HepG2 (cell line): ENCODE data around the gene RAC3. TPM values are rescaled to one million over a fixed set of nuclear protein-coding genes. Genes with fewer than 3 reads are reported as not detected.

Source experiments
- ATF7-NPFF ChIP-seq: sonication (generic); formaldehyde crosslinking; IDR thresholded peaks from 2 replicates; pipeline ENCODE4 v1.8.1; 2023; ENCODE audit warnings: mild to moderate bottlenecking, low read depth, missing genetic modification reagents, moderate library complexity
- BORCS8-MEF2B ChIP-seq: sonication (generic); formaldehyde crosslinking; IDR thresholded peaks from 2 replicates; pipeline ENCODE4 v1.8.0; 2022; ENCODE audit warnings: mild to moderate bottlenecking, missing genetic modification reagents
- FOXP1 ChIP-seq, 2 experiments: fragments of 450-650 bp in 1 of 2; IDR thresholded peaks; 2 replicates each; pipeline ENCODE4 v1.6.1; 2017 to 2018; ENCODE audit warnings: antibody characterized with exemption in 1 of 2
- HOXA3 ChIP-seq: sonication (generic); formaldehyde crosslinking; IDR thresholded peaks from 2 replicates; pipeline ENCODE4 v1.5.0; 2020; ENCODE audit warnings: missing genetic modification reagents
- MED1 ChIP-seq: sonication (generic); formaldehyde crosslinking; IDR thresholded peaks from 2 replicates; pipeline ENCODE4 v1.4.0; 2020; ENCODE audit warnings: missing genetic modification reagents
- NFIB ChIP-seq: sonication (generic); formaldehyde crosslinking; IDR thresholded peaks from 2 replicates; pipeline ENCODE4 v1.9.0; 2021; ENCODE audit warnings: missing genetic modification reagents, mild to moderate bottlenecking, borderline replicate concordance
- PCBP2 ChIP-seq: fragments of 200-400 bp; formaldehyde crosslinking; optimal IDR thresholded peaks from 2 replicates; pipeline ENCODE3; 2018; ENCODE audit warnings: low read length, low read depth; ENCODE audit not compliant: poor library complexity, severe bottlenecking
- PHF5A ChIP-seq: IDR thresholded peaks from one replicate; pipeline ENCODE4 v1.6.1; 2018; ENCODE audit warnings: low read depth, missing genetic modification reagents; ENCODE audit not compliant: unreplicated experiment
- PHF8 ChIP-seq: sonication (generic); formaldehyde crosslinking; IDR thresholded peaks from 2 replicates; pipeline ENCODE4 v1.5.0; 2020; ENCODE audit warnings: missing genetic modification reagents
- RARG ChIP-seq: sonication (generic); formaldehyde crosslinking; IDR thresholded peaks from 2 replicates; pipeline ENCODE4 v1.4.0; 2020; ENCODE audit warnings: low read depth, mild to moderate bottlenecking, missing genetic modification reagents
- RBM22 ChIP-seq: fragments of 200-400 bp; formaldehyde crosslinking; optimal IDR thresholded peaks from 2 replicates; pipeline ENCODE3; 2017; ENCODE audit warnings: mild to moderate bottlenecking, low read length, moderate library complexity
- RBM39 ChIP-seq: fragments of 200-400 bp; formaldehyde crosslinking; IDR thresholded peaks from one replicate; pipeline ENCODE4 v1.6.1; 2018; ENCODE audit warnings: antibody characterized with exemption, mild to moderate bottlenecking, low read depth, low read length; ENCODE audit not compliant: poor library complexity, severe bottlenecking
- ZBTB38 ChIP-seq: sonication (generic); formaldehyde crosslinking; IDR thresholded peaks from 2 replicates; pipeline ENCODE4 v1.5.1; 2020; ENCODE audit warnings: mild to moderate bottlenecking, missing genetic modification reagents
- ZFP37 ChIP-seq: sonication (generic); formaldehyde crosslinking; IDR thresholded peaks from 2 replicates; pipeline ENCODE4 v1.4.0; 2020; ENCODE audit warnings: missing genetic modification reagents, borderline replicate concordance
- ZFX ChIP-seq: sonication (generic); formaldehyde crosslinking; IDR thresholded peaks from 2 replicates; pipeline ENCODE4 v1.4.0; 2020; ENCODE audit warnings: mild to moderate bottlenecking, low read depth, missing genetic modification reagents, moderate library complexity
- ZNF335 ChIP-seq: sonication (generic); formaldehyde crosslinking; IDR thresholded peaks from 2 replicates; pipeline ENCODE4 v1.4.0; 2020; ENCODE audit warnings: missing genetic modification reagents
- ZNF775 ChIP-seq: sonication (generic); formaldehyde crosslinking; IDR thresholded peaks from 2 replicates; pipeline ENCODE4 v1.4.0; 2020; ENCODE audit warnings: missing genetic modification reagents, mild to moderate bottlenecking, moderate library complexity, borderline replicate concordance
- ZNF782 ChIP-seq: sonication (generic); formaldehyde crosslinking; IDR thresholded peaks from 2 replicates; pipeline ENCODE4 v1.4.0; 2020; ENCODE audit warnings: missing genetic modification reagents, mild to moderate bottlenecking, borderline replicate concordance
- ZSCAN21 ChIP-seq: sonication (generic); formaldehyde crosslinking; IDR thresholded peaks from 2 replicates; pipeline ENCODE4 v1.8.0; 2022; ENCODE audit warnings: mild to moderate bottlenecking, missing genetic modification reagents, moderate library complexity, borderline replicate concordance
- polyA plus RNA-seq, 8 experiments: library from polyadenylated mRNA; depleted of rRNA in 3 of 8; stranded (reverse) in 7 of 8; unstranded in 1 of 8; fragments of >200 nt; fragmentation: Illumina TruSeq in 4 of 8; extraction: Trizol in 4 of 8; gene quantifications; 2 replicates each; pipeline versions ENCODE4 v1.2.1 to v1.2.3, GENCODE V29; 2011 to 2016; ENCODE audit warnings: low read depth in 4 of 8, missing spikeins in 1 of 8, mixed read lengths in 1 of 8; ENCODE audit not compliant: insufficient read depth in 1 of 8
- total RNA-seq, 5 experiments: library from RNA; depleted of rRNA; stranded (reverse); fragments of >200 nt; fragmentation: Illumina TruSeq; extraction: Trizol; gene quantifications; 2 replicates each; pipeline ENCODE4 v1.2.3, GENCODE V29; 2016; ENCODE audit warnings: low read depth in 1 of 5
- TF ChIP-seq, protein P1 (sequence below): IDR thresholded peaks from 2 replicates; pipeline ENCODE4 v1.6.1; 2016; ENCODE audit warnings: control low read depth
- TF ChIP-seq, protein P2 (sequence below): sonication (generic); formaldehyde crosslinking; IDR thresholded peaks from 2 replicates; pipeline ENCODE4 v1.5.0; 2020; ENCODE audit warnings: missing genetic modification reagents, mild to moderate bottlenecking, borderline replicate concordance
- TF ChIP-seq, protein P3 (sequence below): sonication (generic); formaldehyde crosslinking; IDR thresholded peaks from 2 replicates; pipeline ENCODE4 v1.4.0; 2020; ENCODE audit warnings: missing genetic modification reagents
- TF ChIP-seq, protein P4 (sequence below): sonication (generic); formaldehyde crosslinking; IDR thresholded peaks from 2 replicates; pipeline ENCODE4 v1.4.0; 2020; ENCODE audit warnings: missing genetic modification reagents

The RAC3 gene
- total and polyA plus RNA-seq, 2 of the 13 experiments (the other 11 are each of a cell fraction or from before 2014, with no cell fraction given), result 10.5 to 21.3 TPM

DNA sequence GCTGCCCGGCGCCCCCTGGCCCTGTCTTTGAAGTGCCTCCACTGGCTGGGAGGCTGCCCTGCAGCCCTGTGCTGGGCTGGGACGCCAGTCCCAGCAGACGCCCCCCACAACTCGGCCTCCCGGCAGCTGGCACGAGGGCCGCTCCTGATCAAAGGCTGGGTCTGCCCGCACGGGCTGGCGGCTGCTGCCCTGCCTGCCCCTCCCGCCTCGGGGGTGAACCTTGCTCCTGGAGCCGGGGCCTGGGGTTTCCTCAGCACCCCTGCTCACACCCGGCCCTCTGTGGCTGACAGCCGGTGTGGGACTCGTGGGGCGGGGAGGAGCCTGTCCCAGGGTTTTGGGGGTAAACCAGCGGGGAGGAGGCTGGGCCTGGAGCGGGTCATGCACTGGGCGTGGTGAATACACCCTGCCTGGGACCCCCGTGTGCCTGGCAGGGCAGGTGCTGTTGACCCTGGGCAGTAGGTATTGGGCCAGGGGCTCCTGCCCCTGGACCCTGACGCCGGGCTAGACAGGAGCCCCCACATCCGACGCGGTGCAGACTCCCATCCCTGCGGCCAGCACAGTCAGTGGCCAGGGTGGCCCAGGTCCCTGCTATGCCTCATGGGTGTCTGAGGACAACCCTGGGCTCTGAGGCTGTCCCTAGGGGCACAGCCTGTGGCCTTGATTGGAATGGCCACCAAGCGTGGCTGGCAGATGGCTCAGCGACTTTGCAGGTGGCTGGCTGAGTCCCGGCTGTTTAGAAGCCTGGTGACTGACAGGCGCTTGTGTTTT lies 30.5 kb upstream of the RAC3 start (continued):
- TF ChIP-seq HOXA3 (peak; percentile 97), ZNF335 (peak; percentile 52; the same call in 1 of the 2 replicates), PCBP2 (no peak), BORCS8-MEF2B (CRISPR knock-in tag) (peak; percentile 91; the same call in 1 of the 2 replicates), ATF7-NPFF (CRISPR knock-in tag) (peak; percentile 36; the same call in 1 of the 2 replicates), RBM39 (peak; percentile 85), ZBTB38 (peak; percentile 86; the same call in 1 of the 2 replicates), FOXP1 (IDR thresholded peaks at IDR 0.05) (0 out of 2 replicates have a peak, but pooled peaks have one; percentile 8), FOXP1 (CRISPR knock-in tag; IDR thresholded peaks at IDR 0.05) (peak; percentile 69; the same call in 1 of the 2 replicates), ZFX (CRISPR knock-in tag) (peak; percentile 72), ZNF775 (CRISPR knock-in tag) (no peak), RARG (CRISPR knock-in tag) (no peak), PHF5A (CRISPR knock-in tag) (peak; percentile 86), PHF8 (CRISPR knock-in tag) (no peak; the same call in 1 of the 2 replicates), MED1 (CRISPR knock-in tag) (peak; percentile 98), NFIB (CRISPR knock-in tag) (no peak), ZSCAN21 (peak; percentile 40; the same call in 1 of the 2 replicates), RBM22 (peak; percentile 96), ZNF782 (no peak), ZFP37 (CRISPR knock-in tag) (peak; percentile 94)
- TF ChIP-seq, protein P1, sequence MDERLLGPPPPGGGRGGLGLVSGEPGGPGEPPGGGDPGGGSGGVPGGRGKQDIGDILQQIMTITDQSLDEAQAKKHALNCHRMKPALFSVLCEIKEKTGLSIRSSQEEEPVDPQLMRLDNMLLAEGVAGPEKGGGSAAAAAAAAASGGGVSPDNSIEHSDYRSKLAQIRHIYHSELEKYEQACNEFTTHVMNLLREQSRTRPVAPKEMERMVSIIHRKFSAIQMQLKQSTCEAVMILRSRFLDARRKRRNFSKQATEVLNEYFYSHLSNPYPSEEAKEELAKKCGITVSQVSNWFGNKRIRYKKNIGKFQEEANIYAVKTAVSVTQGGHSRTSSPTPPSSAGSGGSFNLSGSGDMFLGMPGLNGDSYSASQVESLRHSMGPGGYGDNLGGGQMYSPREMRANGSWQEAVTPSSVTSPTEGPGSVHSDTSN (CRISPR knock-in tag), result no peak
- TF ChIP-seq, protein P2, sequence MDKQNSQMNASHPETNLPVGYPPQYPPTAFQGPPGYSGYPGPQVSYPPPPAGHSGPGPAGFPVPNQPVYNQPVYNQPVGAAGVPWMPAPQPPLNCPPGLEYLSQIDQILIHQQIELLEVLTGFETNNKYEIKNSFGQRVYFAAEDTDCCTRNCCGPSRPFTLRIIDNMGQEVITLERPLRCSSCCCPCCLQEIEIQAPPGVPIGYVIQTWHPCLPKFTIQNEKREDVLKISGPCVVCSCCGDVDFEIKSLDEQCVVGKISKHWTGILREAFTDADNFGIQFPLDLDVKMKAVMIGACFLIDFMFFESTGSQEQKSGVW (CRISPR knock-in tag), result no peak
- TF ChIP-seq, protein P3, sequence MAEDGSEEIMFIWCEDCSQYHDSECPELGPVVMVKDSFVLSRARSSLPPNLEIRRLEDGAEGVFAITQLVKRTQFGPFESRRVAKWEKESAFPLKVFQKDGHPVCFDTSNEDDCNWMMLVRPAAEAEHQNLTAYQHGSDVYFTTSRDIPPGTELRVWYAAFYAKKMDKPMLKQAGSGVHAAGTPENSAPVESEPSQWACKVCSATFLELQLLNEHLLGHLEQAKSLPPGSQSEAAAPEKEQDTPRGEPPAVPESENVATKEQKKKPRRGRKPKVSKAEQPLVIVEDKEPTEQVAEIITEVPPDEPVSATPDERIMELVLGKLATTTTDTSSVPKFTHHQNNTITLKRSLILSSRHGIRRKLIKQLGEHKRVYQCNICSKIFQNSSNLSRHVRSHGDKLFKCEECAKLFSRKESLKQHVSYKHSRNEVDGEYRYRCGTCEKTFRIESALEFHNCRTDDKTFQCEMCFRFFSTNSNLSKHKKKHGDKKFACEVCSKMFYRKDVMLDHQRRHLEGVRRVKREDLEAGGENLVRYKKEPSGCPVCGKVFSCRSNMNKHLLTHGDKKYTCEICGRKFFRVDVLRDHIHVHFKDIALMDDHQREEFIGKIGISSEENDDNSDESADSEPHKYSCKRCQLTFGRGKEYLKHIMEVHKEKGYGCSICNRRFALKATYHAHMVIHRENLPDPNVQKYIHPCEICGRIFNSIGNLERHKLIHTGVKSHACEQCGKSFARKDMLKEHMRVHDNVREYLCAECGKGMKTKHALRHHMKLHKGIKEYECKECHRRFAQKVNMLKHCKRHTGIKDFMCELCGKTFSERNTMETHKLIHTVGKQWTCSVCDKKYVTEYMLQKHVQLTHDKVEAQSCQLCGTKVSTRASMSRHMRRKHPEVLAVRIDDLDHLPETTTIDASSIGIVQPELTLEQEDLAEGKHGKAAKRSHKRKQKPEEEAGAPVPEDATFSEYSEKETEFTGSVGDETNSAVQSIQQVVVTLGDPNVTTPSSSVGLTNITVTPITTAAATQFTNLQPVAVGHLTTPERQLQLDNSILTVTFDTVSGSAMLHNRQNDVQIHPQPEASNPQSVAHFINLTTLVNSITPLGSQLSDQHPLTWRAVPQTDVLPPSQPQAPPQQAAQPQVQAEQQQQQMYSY (CRISPR knock-in tag), result peak; percentile 80; the same call in 1 of the 2 replicates
- TF ChIP-seq, protein P4, sequence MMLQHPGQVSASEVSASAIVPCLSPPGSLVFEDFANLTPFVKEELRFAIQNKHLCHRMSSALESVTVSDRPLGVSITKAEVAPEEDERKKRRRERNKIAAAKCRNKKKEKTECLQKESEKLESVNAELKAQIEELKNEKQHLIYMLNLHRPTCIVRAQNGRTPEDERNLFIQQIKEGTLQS (CRISPR knock-in tag), result peak; percentile 32; the same call in 1 of the 2 replicates
